Sigmoid colon (tissue), 4 donors: ENCODE results near the gene B4GALNT1.

Source experiments
- EP300 ChIP-seq, 4 donors: sonication (generic); formaldehyde crosslinking; IDR thresholded peaks; one replicate each; pipeline ENCODE4 v1.6.1; 2017; ENCODE audit warnings: antibody characterized with exemption in 4 of 4
- POLR2A ChIP-seq, 2 donors: fragments of 450-650 bp; IDR thresholded peaks; one replicate each; pipeline ENCODE4 v1.6.1; 2016; ENCODE audit warnings: antibody characterized with exemption in 2 of 2, mild to moderate bottlenecking in 2 of 2, moderate library complexity in 2 of 2
- TF ChIP-seq, protein P1 (sequence below), 4 experiments: fragments of 450-650 bp in 3 of 4; fragments of 200-600 bp in 1 of 4; IDR thresholded peaks; one replicate each; pipeline ENCODE4 v1.5.1; 2016 to 2019; ENCODE audit warnings: antibody characterized with exemption in 4 of 4, mild to moderate bottlenecking in 3 of 4, moderate library complexity in 2 of 4

DNA sequence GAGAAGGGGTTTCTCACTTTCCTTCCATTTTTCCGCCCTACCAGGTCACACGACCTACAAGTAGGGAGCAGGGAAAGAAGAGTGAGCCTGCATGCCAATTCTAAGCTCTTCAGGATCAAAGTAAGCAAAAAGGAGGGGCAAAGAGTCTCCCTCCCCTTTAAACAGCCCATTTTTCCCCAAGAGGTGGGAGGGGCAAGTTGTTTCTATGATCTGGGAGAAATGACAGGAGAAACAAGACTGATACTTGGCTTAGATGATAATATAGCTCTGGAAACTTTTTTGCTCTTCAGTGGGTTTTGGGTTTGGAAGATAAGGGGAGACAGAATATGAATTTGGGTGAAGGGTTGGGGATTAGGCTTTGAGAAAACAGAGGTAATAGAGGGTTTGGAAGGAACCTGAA, 26.6 kb downstream of the B4GALNT1 start:
- TF ChIP-seq, protein P1, sequence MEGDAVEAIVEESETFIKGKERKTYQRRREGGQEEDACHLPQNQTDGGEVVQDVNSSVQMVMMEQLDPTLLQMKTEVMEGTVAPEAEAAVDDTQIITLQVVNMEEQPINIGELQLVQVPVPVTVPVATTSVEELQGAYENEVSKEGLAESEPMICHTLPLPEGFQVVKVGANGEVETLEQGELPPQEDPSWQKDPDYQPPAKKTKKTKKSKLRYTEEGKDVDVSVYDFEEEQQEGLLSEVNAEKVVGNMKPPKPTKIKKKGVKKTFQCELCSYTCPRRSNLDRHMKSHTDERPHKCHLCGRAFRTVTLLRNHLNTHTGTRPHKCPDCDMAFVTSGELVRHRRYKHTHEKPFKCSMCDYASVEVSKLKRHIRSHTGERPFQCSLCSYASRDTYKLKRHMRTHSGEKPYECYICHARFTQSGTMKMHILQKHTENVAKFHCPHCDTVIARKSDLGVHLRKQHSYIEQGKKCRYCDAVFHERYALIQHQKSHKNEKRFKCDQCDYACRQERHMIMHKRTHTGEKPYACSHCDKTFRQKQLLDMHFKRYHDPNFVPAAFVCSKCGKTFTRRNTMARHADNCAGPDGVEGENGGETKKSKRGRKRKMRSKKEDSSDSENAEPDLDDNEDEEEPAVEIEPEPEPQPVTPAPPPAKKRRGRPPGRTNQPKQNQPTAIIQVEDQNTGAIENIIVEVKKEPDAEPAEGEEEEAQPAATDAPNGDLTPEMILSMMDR (IDR thresholded peaks at IDR 0.05), result no peak
- TF ChIP-seq POLR2A (IDR thresholded peaks at IDR 0.05) (no peak), EP300 (IDR thresholded peaks at IDR 0.05) (no peak)
